ENCODE measurements around the gene TRIM15.
"Not testable (repeated sequence)": the region's sequence is repeated elsewhere in the genome, so short reads cannot be mapped to it uniquely, and the experiment has no call there.

The TRIM15 gene

GRCh38 chr6:30163090-30163917 is at the start of gene TRIM15:
Gene TRIM15, plus strand, starts transcription at chr6:30163546. Its CDS starts 139 bp downstream, at chr6:30163685.
- no peak for DNase-seq

- DNase-seq = no peak
Measured at GRCh38 chr6:30113841-30114240, 49.5 kb upstream of the TRIM15 start.

GRCh38 chr6:30116724-30117123 is 46.6 kb upstream of the TRIM15 start:
- no peak for DNase-seq

GRCh38 chr6:30118691-30119090 is 44.7 kb upstream of the TRIM15 start:
- DNase-seq = not testable (repeated sequence)

- no peak for DNase-seq
Measured at GRCh38 chr6:30121446-30122366, 41.6 kb upstream of the TRIM15 start.

GRCh38 chr6:30122515-30122914 is 40.8 kb upstream of the TRIM15 start:
- DNase-seq = no peak

- no peak for DNase-seq
Measured at GRCh38 chr6:30127238-30128093, 35.9 kb upstream of the TRIM15 start.

GRCh38 chr6:30129265-30130178 is 33.8 kb upstream of the TRIM15 start:
- no peak for DNase-seq

GRCh38 chr6:30130179-30130679 is 33.1 kb upstream of the TRIM15 start:
- DNase-seq = no peak

- DNase-seq = peak; percentile 70 to 86
Measured at GRCh38 chr6:30130887-30131862, 32.2 kb upstream of the TRIM15 start.

- DNase-seq = no peak
Measured at GRCh38 chr6:30131947-30132497, 31.3 kb upstream of the TRIM15 start.

GRCh38 chr6:30135147-30135546 is 28.2 kb upstream of the TRIM15 start:
- DNase-seq = no peak

GRCh38 chr6:30135757-30136156 is 27.6 kb upstream of the TRIM15 start, which contains the start of gene TRIM40:
Gene TRIM40, plus strand, starts transcription at chr6:30136140. Its CDS starts 897 bp downstream, at chr6:30137037.
- DNase-seq = no peak

GRCh38 chr6:30136570-30137286 is 26.6 kb upstream of the TRIM15 start:
- no peak for DNase-seq

- DNase-seq = not testable (repeated sequence)
Measured at GRCh38 chr6:30140240-30140639, 23.1 kb upstream of the TRIM15 start.

- no peak for DNase-seq
Measured at GRCh38 chr6:30142665-30143064, 20.7 kb upstream of the TRIM15 start.

- DNase-seq = no peak
Measured at GRCh38 chr6:30143780-30144179, 19.6 kb upstream of the TRIM15 start.

GRCh38 chr6:30144811-30145210 is 18.5 kb upstream of the TRIM15 start:
- DNase-seq = no peak

- DNase-seq = no peak
Measured at GRCh38 chr6:30145818-30146217, 17.5 kb upstream of the TRIM15 start.
